IMR-90 (cell line): Measurements from ENCODE around the gene KLK11.

Experiments
- BHLHE40 ChIP-seq: fragments of 150-350 bp; IDR thresholded peaks from 2 replicates; pipeline ENCODE4 v1.6.1; 2016; ENCODE audit warnings: mild to moderate bottlenecking, low read depth, low read length
- CEBPB ChIP-seq: IDR thresholded peaks from 2 replicates; pipeline ENCODE4 v1.6.1; 2012; ENCODE audit warnings: low read depth, low read length, improper control_type of control experiment
- ELK1 ChIP-seq: fragments of 150-350 bp; IDR thresholded peaks from 2 replicates; pipeline ENCODE4 v1.6.1; 2016; ENCODE audit warnings: low read depth, mild to moderate bottlenecking, low read length, moderate library complexity, borderline replicate concordance
- FOS ChIP-seq: fragments of 150-350 bp; IDR thresholded peaks from 2 replicates; pipeline ENCODE4 v1.6.1; 2016; ENCODE audit warnings: low read depth, low read length
- MAFK ChIP-seq: IDR thresholded peaks from 2 replicates; pipeline ENCODE4 v1.6.1; 2012; ENCODE audit warnings: low read depth, low read length, improper control_type of control experiment
- MAZ ChIP-seq: IDR thresholded peaks from 2 replicates; pipeline ENCODE4 v1.6.1; 2012; ENCODE audit warnings: low read depth, mild to moderate bottlenecking, low read length, improper control_type of control experiment, moderate library complexity, borderline replicate concordance
- MXI1 ChIP-seq: IDR thresholded peaks from 2 replicates; pipeline ENCODE4 v1.6.1; 2012; ENCODE audit warnings: low read depth, mild to moderate bottlenecking, low read length, moderate library complexity, borderline replicate concordance
- POLR2A ChIP-seq: IDR thresholded peaks from 2 replicates; pipeline ENCODE4 v1.6.1; 2012; ENCODE audit warnings: mild to moderate bottlenecking, low read depth, low read length
- RAD21 ChIP-seq: IDR thresholded peaks from 2 replicates; pipeline ENCODE4 v1.6.1; 2012; ENCODE audit warnings: low read length, improper control_type of control experiment
- RCOR1 ChIP-seq: IDR thresholded peaks from 2 replicates; pipeline ENCODE4 v1.6.1; 2012; ENCODE audit warnings: mild to moderate bottlenecking, low read length, improper control_type of control experiment; ENCODE audit not compliant: insufficient replicate concordance
- RFX5 ChIP-seq: IDR thresholded peaks from 2 replicates; pipeline ENCODE4 v1.8.0; 2012; ENCODE audit warnings: low read depth, mild to moderate bottlenecking, low read length, moderate library complexity
- SMC3 ChIP-seq: fragments of 150-350 bp; IDR thresholded peaks from 2 replicates; pipeline ENCODE4 v1.6.1; 2016; ENCODE audit warnings: low read depth, mild to moderate bottlenecking, antibody characterized with exemption, low read length, moderate library complexity
- TF ChIP-seq, protein P1 (sequence below): conservative IDR thresholded peaks from 2 replicates; pipeline ENCODE4 v1.5.1; 2012; ENCODE audit warnings: mild to moderate bottlenecking, low read depth, low read length, improper control_type of control experiment
- TF ChIP-seq, protein P2 (sequence below): fragments of 150-350 bp; IDR thresholded peaks from 2 replicates; pipeline ENCODE4 v1.6.1; 2017; ENCODE audit warnings: mild to moderate bottlenecking, antibody characterized with exemption, low read length, low read depth

DNA sequence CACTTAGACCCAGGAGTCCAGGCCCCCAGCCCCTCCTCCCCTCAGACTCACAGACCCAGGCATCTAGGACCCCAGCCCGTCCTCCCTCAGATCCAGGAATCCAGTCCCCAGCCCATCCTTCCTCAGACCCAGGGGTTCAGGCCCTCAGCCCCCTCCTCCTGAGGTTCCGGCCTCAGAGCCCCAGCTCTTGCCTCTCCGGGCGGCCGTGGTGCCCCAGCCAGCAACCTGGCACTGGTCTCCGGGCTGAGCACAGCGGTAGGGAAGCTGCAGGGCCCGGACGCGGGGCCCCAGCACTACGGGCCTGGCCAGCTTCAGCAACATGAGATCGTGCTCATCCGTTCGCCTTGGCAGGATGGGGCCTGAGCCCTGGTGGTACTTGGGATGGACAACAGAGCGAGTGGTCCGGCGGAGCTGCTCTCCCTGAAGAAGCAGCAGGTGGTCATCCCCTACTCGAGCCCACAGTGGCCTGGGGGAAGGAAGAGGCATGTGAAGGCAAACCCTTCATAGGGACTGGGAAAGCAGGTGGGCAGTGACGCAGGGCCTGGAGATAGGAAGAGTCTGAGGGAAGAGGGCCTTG lies 10.6 kb downstream of the KLK11 start:
- TF ChIP-seq, protein P1, sequence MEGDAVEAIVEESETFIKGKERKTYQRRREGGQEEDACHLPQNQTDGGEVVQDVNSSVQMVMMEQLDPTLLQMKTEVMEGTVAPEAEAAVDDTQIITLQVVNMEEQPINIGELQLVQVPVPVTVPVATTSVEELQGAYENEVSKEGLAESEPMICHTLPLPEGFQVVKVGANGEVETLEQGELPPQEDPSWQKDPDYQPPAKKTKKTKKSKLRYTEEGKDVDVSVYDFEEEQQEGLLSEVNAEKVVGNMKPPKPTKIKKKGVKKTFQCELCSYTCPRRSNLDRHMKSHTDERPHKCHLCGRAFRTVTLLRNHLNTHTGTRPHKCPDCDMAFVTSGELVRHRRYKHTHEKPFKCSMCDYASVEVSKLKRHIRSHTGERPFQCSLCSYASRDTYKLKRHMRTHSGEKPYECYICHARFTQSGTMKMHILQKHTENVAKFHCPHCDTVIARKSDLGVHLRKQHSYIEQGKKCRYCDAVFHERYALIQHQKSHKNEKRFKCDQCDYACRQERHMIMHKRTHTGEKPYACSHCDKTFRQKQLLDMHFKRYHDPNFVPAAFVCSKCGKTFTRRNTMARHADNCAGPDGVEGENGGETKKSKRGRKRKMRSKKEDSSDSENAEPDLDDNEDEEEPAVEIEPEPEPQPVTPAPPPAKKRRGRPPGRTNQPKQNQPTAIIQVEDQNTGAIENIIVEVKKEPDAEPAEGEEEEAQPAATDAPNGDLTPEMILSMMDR: no peak
- TF ChIP-seq RAD21 (no peak), FOS (no peak), POLR2A (no peak), SMC3 (no peak), ELK1 (no peak), BHLHE40 (no peak), MXI1 (no peak), MAFK (no peak), RFX5 (no peak), MAZ (no peak), CEBPB (no peak), RCOR1 (no peak)
- TF ChIP-seq, protein P2, sequence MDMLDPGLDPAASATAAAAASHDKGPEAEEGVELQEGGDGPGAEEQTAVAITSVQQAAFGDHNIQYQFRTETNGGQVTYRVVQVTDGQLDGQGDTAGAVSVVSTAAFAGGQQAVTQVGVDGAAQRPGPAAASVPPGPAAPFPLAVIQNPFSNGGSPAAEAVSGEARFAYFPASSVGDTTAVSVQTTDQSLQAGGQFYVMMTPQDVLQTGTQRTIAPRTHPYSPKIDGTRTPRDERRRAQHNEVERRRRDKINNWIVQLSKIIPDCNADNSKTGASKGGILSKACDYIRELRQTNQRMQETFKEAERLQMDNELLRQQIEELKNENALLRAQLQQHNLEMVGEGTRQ: no peak
